HK-2 (cell line): ENCODE measurements around the gene SKAP2.

Experiments used
- DNase-seq: peaks from one replicate; pipeline ENCODE4 v3.0.0-alpha.2; 2018; ENCODE audit not compliant: unreplicated experiment

The SKAP2 gene

DNA sequence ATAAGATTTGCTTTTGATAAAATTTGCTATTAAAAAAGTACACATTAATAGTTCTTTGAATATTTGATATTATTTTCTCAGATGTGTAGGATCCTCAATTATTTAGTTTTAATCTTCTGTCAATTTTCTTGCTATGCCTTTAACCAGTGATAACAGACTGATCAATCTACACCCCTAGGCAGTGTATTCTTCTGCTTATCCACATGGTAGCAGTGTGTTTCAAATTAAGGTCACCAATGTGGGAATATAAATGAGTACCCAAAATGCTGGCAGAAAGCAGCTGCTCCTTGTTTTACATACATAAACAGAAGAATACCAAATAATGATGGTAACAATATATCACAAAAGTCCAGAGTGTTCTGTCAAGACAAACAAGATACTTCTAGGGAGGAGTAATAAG, 87.0 kb downstream of the SKAP2 start:
- no peak for DNase-seq

DNA sequence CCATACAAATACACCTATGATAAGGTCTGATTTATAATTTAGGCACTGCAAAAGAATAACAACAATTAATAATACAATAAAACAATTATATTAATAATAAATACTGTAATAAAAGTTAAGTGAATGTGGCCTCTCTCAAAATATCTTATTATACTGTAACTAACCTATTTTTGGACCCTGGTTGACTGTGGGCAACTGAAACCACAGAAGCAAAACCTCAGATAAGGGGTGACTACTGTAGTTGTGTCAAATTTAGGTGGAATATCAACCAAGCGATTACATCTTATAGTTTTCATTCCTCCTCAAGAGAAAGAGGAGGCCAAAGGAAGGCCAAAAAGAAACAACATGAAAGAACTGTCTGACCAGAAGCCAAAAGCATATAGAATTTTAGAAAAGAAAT, 103.9 kb downstream of the SKAP2 start:
- DNase-seq: no peak

GRCh38 chr7:26759108-26759507, 105.3 kb downstream of the SKAP2 start:
- no peak for DNase-seq

DNA sequence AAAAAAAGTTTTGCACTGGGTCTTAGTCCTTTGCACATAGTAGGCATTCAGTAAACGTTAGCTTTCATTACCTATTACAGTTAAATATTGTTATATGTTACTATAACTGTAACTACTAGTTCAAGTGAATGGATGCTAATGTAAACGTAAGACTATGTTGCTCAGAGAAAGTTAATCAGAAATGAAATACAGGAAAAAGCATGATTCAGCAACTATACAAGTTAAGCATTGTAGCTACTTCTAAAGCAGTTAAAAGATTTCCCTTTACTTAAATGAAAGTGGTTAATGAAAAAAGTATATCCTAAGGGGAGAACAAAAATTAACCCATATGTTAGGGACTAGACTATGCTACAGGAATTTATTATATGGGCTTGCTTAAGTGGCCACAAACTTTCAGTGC, 121.2 kb downstream of the SKAP2 start:
- DNase-seq: no peak

DNA sequence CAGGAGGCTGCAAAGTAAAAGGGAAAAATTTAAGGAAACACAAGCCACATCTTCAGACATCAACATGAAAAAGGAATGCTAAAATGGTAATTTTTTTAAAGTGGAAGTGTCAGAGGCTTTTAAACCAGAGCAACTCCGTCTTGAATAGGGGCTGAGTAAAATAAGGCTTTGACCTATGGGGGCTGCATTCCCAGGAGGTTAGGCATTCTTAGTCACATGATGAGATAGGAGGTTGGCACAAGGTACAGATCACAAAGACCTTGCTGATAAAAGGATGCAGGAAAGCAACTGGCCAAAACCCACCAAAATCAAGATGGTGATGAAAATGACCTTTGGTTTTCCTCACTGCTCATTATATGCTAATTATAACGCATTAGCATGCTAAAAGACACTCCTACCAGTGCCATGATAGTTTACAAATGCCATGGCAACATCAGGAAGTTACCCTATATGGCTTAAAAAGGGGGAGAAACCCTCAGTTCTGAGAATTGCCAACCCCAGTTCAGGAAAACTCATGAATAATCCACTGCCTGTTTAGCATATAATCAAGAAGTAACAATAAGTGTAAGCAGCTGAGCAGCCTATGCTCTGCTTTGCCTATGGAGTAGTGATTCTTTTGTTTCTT, 128.3 kb downstream of the SKAP2 start:
- no peak for DNase-seq

DNA sequence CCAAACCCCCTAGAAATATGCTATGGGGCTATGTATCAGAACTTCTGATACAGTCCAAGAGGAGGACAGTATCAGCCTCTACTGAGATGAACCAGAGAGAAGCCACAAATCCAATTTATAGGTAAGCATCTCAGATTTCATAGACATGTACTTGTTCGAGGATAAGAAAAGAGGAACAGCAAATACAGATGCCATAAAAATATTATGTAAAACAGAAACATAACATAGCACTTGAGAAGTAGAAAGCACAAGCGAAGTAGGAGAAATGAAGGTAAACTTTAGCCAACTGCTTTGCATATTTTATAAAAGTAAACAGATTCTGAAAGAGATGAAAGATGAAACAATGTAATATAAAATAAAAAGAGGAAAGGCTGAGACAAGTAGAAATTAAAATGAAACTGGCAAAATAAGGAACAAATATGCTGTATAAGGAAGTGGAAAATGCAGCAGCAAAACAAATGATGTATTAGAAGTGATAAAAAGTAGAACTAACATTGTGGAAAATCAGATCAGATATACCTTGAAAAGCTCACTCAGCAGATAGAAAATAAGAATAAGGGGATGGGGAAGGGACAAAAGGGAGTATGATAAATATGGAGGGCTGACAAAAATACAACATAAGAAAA, 135.1 kb downstream of the SKAP2 start:
- DNase-seq: no peak

- no peak for DNase-seq
These were observed 138.3 kb downstream of the SKAP2 start for GRCh38 chr7:26726051-26726450.

GRCh38 chr7:26724795-26725194, 139.6 kb downstream of the SKAP2 start:
- no peak for DNase-seq

DNA sequence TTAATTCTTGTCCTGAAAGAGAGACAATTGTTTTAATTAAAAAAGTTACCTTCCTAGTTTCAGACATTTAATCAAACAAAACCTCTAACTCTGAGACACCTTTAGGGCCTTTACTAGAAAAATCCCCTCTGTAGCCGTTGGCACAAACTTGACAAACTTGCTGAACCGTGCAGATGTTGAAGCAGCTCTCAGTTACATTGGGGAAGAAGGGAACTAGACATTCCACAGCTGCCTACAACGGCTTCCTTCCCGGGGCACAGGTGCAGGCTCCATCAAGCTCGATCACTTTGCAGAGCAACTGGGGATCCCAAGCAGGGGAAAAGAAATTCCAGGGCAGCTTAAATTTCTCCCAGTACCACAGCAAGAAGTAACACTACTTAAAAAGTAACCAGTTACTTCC, 141.3 kb downstream of the SKAP2 start:
- DNase-seq: no peak

DNA sequence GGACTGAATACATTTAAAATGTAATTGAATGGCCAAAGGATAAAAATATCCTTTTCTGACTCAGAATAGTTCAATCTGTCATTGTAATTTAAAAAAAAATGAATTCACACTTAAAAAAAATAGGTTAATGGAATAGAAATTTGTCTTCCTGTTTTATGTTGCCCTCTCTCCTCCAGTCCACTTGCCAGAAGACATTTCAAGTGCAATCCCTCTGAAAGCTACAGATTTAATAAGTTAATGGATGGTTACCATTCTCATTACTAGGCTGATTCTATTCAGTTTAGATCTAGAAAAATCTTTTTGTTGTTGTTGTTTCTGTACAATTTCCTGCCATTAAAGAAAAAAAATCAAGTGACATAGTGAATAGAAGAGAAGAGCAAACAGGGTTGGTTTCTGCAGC, 142.9 kb downstream of the SKAP2 start:
- no peak for DNase-seq

- DNase-seq: no peak
These were observed 146.3 kb downstream of the SKAP2 start for GRCh38 chr7:26718063-26718462.

DNA sequence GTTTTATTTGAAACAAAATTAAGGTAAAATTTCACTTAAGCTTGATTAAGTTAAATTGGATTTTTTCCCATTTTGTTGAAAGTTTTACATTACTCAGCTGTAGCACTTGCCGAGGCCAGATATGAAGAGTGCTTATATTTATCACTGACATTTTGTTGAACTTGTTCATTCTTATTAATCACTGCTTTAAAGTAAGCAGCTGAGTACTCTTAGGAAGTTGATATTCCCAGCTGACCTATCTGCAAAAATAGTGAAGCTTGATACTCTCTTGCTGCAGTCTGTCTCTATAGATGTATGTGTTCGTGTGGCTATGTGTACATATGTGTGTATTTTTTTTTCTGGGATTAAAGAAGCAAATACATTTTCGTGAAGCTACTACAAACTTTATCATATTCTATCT, 150.0 kb downstream of the SKAP2 start:
- DNase-seq: no peak

- DNase-seq: no peak
These were observed 150.4 kb downstream of the SKAP2 start for GRCh38 chr7:26714006-26714405.

DNA sequence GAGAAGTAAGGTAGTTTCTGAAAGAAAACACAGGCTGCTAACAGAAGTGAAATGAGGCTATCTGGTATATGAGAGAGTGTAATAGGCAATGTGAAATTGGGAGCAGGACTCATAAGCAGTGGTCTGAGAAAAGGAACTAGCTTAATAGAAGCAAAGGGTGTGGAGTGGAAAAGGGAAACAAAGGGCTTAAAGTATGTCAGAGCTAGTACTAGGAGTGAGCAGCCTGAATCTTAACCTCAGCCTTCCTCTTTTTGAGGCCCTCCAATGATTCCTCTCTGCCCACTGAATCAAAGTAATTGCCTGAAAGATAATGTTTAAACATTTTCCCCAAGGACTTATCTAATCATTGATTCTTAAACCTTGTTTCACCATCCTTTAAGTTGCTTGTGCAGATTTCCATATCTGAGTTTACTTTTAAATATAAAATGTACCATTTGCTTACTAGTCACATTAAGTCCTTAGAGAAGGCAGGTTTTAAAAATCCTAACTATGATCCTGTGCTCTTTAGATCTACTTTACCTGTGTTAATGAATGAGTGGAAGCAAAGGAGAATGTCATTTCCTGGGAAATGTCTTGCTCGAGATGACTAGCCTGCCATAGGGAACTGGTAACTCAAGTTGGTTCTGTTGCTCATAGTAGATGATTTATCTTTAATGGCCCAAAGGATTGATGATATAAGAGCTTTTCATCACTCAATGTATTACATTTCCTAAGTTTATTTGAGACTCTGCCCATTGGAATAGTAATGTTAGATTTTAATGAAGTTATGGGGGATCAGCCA, 155.0 kb downstream of the SKAP2 start:
- no peak for DNase-seq

- peak; percentile 16 for DNase-seq
These were observed 158.8 kb downstream of the SKAP2 start for GRCh38 chr7:26705567-26705966.

- DNase-seq: no peak
These were observed 159.6 kb downstream of the SKAP2 start for GRCh38 chr7:26704786-26705185.

DNA sequence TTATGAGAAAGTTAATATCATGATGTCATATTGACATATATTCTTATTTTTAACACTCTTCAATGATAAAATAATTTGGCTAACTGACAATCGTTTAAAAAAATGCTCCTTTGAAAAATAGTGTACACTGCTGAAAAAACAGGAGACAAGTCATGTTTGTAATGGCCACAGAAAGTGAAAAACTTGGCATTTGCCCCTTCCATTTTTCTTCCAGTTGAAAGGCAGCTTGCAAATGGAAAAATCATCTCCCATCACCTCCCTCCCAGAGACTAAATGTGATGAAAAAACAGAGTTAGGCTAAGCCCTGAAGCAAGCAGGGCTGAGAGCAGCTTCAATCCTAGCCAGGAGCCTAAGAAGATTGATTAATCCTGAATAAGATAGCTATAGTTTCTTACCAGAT, 160.4 kb downstream of the SKAP2 start:
- DNase-seq: no peak

- DNase-seq: no peak
These were observed 163.5 kb downstream of the SKAP2 start for GRCh38 chr7:26700893-26701292.

- DNase-seq: no peak
These were observed 164.0 kb downstream of the SKAP2 start for GRCh38 chr7:26700386-26700785.

DNA sequence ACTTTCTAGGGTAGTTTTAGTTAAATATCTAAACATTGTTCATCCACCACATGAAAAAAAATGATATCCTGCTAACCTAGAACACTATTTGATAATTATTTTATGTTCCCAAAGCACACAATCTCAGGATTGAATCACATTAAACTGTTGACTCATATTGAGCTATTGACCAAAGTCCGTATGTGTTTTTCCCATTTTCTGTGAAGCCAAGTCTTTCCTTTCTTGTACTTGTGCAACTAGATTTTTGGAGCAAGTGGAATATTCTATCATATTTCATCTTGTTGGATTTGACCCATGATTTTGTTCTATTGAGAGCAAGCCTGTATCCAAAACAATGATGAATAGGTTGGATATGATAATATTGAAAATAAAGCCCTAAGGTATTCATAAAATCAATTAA, 164.6 kb downstream of the SKAP2 start:
- DNase-seq: no peak

DNA sequence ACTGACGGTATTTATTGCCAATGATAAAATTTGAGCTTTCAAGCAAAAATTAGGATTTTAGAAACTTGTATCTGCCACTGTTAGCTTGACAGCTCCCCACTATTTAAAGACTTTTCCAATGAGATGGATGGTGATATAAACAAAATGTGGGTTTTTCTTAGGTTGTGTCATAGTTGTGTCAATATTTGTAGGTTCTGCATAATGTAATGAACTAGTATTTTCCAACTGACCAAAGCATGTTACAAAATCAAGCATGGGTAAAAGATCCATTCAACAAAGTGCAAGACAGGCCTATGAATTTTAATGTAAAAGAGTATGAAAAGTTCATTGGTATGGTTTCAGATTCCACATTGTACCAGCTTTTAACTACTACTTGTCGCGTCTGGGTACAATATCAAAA, 165.6 kb downstream of the SKAP2 start:
- no peak for DNase-seq

DNA sequence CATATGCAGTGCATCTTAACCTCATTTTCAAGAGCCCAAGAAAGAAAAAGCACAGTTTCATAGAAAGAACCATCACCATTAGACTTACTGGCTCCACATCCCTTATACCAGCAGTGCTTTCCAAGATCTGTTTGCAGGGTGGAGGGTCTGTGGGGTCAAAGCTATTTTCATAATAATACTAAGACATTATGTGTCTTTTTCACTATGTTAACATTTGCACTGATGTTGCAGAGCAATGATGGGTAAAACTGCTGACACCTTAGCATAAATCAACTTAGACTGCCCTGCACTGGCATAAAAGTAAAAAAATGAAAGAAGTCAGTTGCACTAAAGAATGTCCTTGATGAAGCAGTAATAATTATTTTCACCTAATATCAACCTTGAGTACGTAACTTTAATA, 166.2 kb downstream of the SKAP2 start:
- no peak for DNase-seq

- no peak for DNase-seq
These were observed 167.4 kb downstream of the SKAP2 start for GRCh38 chr7:26696978-26697377.
